ENCODE measurements around the gene GAB1. TPM values are rescaled to one million over a fixed set of nuclear protein-coding genes. Genes with fewer than 3 reads are reported as not detected.
A peak's percentile ranks its signal among the peaks of the same experiment; 100 is the strongest.

Gene GAB1
- total and polyA plus RNA-seq, 11 donors, result 15.3 to 130 (median 80.4) TPM

DNA sequence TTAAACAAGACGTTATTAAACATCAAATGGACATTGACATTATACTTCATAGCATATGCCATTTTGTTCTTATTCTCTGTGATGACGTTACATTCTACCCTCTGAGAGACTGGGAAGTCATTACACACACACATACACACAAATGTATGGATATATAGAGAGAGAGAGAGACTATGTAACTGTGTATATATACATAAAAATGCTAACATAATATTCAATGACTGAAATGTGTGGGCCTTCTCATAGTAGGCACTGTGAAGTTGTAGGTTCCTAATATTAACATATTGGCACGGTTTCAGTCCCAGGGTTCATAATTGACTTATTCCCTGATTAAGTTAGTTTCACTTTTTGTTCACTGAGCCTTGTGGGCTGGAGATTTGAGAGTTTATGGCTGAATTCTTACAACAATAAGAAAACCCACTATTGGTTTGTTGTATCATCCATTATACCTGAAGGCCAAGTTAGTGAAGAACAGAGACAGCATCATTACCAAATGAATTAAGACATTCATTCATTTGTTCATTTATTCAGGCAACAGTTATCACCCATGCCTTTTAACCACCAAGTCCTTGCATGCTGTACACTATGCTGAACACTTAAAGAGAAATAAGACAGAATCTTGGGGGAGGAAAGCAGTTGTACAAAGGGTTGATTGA, 68.5 kb downstream of the GAB1 start:
- intact Hi-C loops (cut with DNase I), result loop anchor here in 1 of 10 donors (5.0 kb wide), 1 partner anchor 68 kb away; the partner anchor contains the start of gene GAB1
- Histone ChIP-seq H3K27ac (peak overlapping the region in 9 of 12 donors; percentile 1 to 70 (median 41)), H3K9me3 (no peaks in the 10 kb centered on the region), H3K4me1 (peaks cover 8 to 94% (median 74%) of the 10 kb centered on the region in 12 donors), H3K4me3 (peak overlapping the region in 1 of 12 donors; percentile 0), H3K36me3 (no peaks in the 10 kb centered on the region), H3K27me3 (no peaks in the 10 kb centered on the region)
- 45 to 50% (median 48%) methylated on average over 3 of the region's 3 CpGs for WGBS, 4 donors
- no peak for TF ChIP-seq CTCF (IDR thresholded peaks at IDR 0.05)
- no peak for TF ChIP-seq POLR2A (IDR thresholded peaks at IDR 0.05)
- DNase-seq, result no peak
- ATAC-seq, result no peak

GRCh38 chr4:143406523-143406922, 69.8 kb downstream of the GAB1 start:
- WGBS, 4 donors, result 6 to 29% (median 13%) methylated on average over 3 of the region's 3 CpGs
- Histone ChIP-seq H3K9me3 (no peaks in the 10 kb centered on the region), H3K27me3 (no peaks in the 10 kb centered on the region), H3K4me1 (peaks cover 10 to 100% (median 87%) of the 10 kb centered on the region in 12 donors), H3K27ac (peak overlapping the region; percentile 1 to 70 (median 53)), H3K4me3 (no peak overlapping the region), H3K36me3 (no peaks in the 10 kb centered on the region)
- TF ChIP-seq POLR2A (IDR thresholded peaks at IDR 0.05) (no peak), CTCF (IDR thresholded peaks at IDR 0.05) (no peak)
- DNase-seq (peak in 4 of 5 donors; percentile 50 to 69 (median 58)), ATAC-seq (peak; percentile 49 to 85 (median 68))
- intact Hi-C loops (cut with DNase I), result loop anchor here in 1 of 10 donors (5.0 kb wide), 1 partner anchor 69 kb away; the partner anchor contains the start of gene GAB1

DNA sequence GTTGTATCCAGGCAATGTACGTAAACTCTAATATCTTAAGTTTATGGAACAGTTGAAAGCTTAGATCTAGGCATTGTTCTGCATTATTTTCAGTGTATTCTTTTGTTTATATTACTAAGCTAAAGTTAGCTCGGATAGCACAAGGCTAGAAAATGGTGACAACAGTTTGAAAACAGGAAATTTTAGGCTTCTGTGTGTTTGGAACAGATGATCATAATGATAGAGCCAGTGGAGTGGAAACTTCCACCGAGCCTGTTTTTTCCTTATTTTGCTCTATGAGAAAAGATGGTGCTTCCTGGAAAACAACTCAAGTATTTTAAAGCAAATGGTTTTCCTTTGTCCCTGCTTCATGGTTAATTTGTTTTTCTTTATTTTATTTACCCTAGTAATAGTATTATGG, 70.8 kb downstream of the GAB1 start:
- Histone ChIP-seq H3K27me3 (no peaks in the 10 kb centered on the region), H3K4me1 (peaks cover 12 to 100% (median 86%) of the 10 kb centered on the region in 12 donors), H3K9me3 (no peaks in the 10 kb centered on the region), H3K36me3 (no peaks in the 10 kb centered on the region), H3K27ac (peak overlapping the region; percentile 1 to 70 (median 53)), H3K4me3 (no peak overlapping the region)
- ATAC-seq (no peak), DNase-seq (no peak)
- 15 to 31% (median 20%) methylated on average over 3 of the region's 3 CpGs for WGBS, 4 donors
- intact Hi-C loops (cut with DNase I), result loop anchor here in 1 of 10 donors (5.0 kb wide), 1 partner anchor 70 kb away; the partner anchor contains the start of gene GAB1
- TF ChIP-seq CTCF (IDR thresholded peaks at IDR 0.05), result no peak
- no peak for TF ChIP-seq POLR2A (IDR thresholded peaks at IDR 0.05)

GRCh38 chr4:143407888-143408287, 71.2 kb downstream of the GAB1 start:
- TF ChIP-seq CTCF (IDR thresholded peaks at IDR 0.05) (no peak), POLR2A (IDR thresholded peaks at IDR 0.05) (no peak)
- DNase-seq (no peak), ATAC-seq (no peak)
- Histone ChIP-seq H3K4me1 (peaks cover 12 to 100% (median 85%) of the 10 kb centered on the region in 12 donors), H3K27ac (peak overlapping the region in 11 of 12 donors; percentile 1 to 70 (median 54)), H3K36me3 (no peaks in the 10 kb centered on the region), H3K9me3 (no peaks in the 10 kb centered on the region), H3K4me3 (no peak overlapping the region), H3K27me3 (no peaks in the 10 kb centered on the region)
- intact Hi-C loops (cut with DNase I), result loop anchor here in 1 of 10 donors (5.0 kb wide), 1 partner anchor 71 kb away; the partner anchor contains the start of gene GAB1
- 14 to 19% (median 15%) methylated on average over 2 of the region's 2 CpGs for WGBS, 4 donors

All from heart left ventricle (tissue), 16 donors.